Measurements from ENCODE around the gene ARHGEF19.
"Not testable (repeated sequence)": the region's sequence is repeated elsewhere in the genome, so short reads cannot be mapped to it uniquely, and the experiment has no call there.

ARHGEF19 gene

GRCh38 chr1:16212251-16212961 is at the start of gene ARHGEF19:
Gene ARHGEF19 (minus strand): TSS chr1:16212652. CDS start chr1:16209054, 3,598 bp downstream.
- no peak for DNase-seq

- DNase-seq = no peak
These were observed 49.6 kb upstream of the ARHGEF19 start for GRCh38 chr1:16262067-16262466.

- no peak for DNase-seq
These were observed 48.4 kb upstream of the ARHGEF19 start for GRCh38 chr1:16260814-16261213.

GRCh38 chr1:16258591-16259135 is 46.2 kb upstream of the ARHGEF19 start:
- no peak for DNase-seq

GRCh38 chr1:16257968-16258367 is 45.5 kb upstream of the ARHGEF19 start:
- no peak for DNase-seq

- not testable (repeated sequence) for DNase-seq
These were observed 45.1 kb upstream of the ARHGEF19 start for GRCh38 chr1:16257556-16257955.

GRCh38 chr1:16256478-16256877 is 44.0 kb upstream of the ARHGEF19 start:
- no peak for DNase-seq

- no peak for DNase-seq
These were observed 41.9 kb upstream of the ARHGEF19 start for GRCh38 chr1:16254263-16254928.

GRCh38 chr1:16253332-16253922 is 41.0 kb upstream of the ARHGEF19 start:
- no peak for DNase-seq

GRCh38 chr1:16252912-16253311 is 40.5 kb upstream of the ARHGEF19 start:
- DNase-seq = no peak

GRCh38 chr1:16251381-16251780 is 38.9 kb upstream of the ARHGEF19 start:
- no peak for DNase-seq

GRCh38 chr1:16250524-16251251 is 38.2 kb upstream of the ARHGEF19 start:
- no peak for DNase-seq

- no peak for DNase-seq
These were observed 37.3 kb upstream of the ARHGEF19 start for GRCh38 chr1:16249596-16250241.

GRCh38 chr1:16248603-16249516 is 36.4 kb upstream of the ARHGEF19 start:
- no peak for DNase-seq

GRCh38 chr1:16248007-16248436 is 35.6 kb upstream of the ARHGEF19 start:
- no peak for DNase-seq

GRCh38 chr1:16247441-16247840 is 35.0 kb upstream of the ARHGEF19 start:
- no peak for DNase-seq

GRCh38 chr1:16246961-16247360 is 34.5 kb upstream of the ARHGEF19 start:
- no peak for DNase-seq

- DNase-seq = not testable (repeated sequence)
These were observed 33.8 kb upstream of the ARHGEF19 start for GRCh38 chr1:16246239-16246638.

GRCh38 chr1:16245476-16246196 is 33.2 kb upstream of the ARHGEF19 start:
- no peak for DNase-seq

GRCh38 chr1:16244650-16245285 is 32.3 kb upstream of the ARHGEF19 start:
- no peak for DNase-seq

Data from cortex of kidney (tissue), 1 donor.